GM10266 (cell line): ENCODE results near the gene FUT8.
"Not testable (repeated sequence)": the region's sequence is repeated elsewhere in the genome, so short reads cannot be mapped to it uniquely, and the experiment has no call there.

Experiments
- DNase-seq: peaks from one replicate; pipeline ENCODE4 v3.0.0; 2012; ENCODE audit errors: extremely low spot score
- TF ChIP-seq, protein P1 (sequence below): IDR thresholded peaks from 2 replicates; pipeline ENCODE4 v1.5.1; 2012; ENCODE audit warnings: mild to moderate bottlenecking, low read depth; ENCODE audit not compliant: control insufficient read depth, insufficient read depth; ENCODE audit errors: missing control alignments

FUT8 gene

DNA sequence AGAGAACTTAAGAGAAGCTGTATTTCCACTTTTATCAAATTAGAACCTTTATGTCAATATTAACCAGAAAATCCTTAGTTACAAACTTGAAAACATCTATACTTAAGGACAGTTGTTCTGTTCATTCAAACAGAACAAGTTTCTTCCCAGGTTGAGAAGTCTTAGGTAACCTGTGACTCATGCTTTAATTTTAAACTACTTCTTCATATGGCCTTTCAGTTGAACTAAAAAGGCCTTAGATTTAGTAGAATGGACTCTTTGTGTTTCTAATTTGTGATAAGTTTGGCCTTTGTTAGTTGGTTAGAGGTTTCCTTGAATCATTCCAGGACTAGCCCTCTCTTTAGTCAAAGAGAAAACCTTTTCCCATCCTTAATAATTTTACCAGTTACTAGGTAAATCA is 274.2 kb downstream of the FUT8 start:
- no peak for DNase-seq
- TF ChIP-seq, protein P1, sequence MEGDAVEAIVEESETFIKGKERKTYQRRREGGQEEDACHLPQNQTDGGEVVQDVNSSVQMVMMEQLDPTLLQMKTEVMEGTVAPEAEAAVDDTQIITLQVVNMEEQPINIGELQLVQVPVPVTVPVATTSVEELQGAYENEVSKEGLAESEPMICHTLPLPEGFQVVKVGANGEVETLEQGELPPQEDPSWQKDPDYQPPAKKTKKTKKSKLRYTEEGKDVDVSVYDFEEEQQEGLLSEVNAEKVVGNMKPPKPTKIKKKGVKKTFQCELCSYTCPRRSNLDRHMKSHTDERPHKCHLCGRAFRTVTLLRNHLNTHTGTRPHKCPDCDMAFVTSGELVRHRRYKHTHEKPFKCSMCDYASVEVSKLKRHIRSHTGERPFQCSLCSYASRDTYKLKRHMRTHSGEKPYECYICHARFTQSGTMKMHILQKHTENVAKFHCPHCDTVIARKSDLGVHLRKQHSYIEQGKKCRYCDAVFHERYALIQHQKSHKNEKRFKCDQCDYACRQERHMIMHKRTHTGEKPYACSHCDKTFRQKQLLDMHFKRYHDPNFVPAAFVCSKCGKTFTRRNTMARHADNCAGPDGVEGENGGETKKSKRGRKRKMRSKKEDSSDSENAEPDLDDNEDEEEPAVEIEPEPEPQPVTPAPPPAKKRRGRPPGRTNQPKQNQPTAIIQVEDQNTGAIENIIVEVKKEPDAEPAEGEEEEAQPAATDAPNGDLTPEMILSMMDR, result no peak

DNA sequence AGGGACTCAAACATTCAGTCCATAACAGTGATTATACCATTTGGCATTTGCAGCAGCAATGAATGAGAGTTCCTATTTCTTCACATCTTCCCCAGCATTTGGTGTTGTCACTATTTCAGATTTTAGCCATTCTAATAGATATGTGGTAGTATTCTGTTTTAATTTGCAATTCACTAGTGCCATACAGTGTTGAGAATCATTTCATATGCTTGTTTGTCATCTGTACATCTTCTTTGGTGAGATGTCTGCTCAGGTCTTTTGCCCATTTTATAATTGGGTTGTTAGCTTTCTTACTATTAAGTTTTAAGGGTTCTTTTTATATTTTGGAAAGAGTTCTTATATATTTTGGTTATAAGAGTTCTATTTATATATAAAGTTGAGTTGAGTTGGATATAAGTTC is 276.5 kb downstream of the FUT8 start:
- no peak for DNase-seq
- TF ChIP-seq, protein P1, result no peak

DNA sequence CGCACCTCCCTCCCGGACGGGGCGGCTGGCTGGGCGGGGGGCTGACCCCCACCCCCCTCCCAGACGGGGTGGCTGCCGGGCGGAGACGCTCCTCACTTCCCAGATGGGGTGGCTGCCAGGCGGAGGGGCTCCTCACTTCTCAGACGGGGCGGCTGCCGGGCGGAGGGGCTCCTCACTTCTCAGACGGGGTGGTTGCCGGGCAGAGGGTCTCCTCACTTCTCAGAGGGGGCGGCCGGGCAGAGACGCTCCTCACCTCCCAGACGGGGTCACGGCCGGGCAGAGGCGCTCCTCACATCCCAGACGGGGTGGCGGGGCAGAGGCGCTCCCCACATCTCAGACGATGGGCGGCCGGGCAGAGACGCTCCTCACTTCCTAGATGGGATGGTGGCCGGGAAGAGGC is 280.0 kb downstream of the FUT8 start:
- DNase-seq, result not testable (repeated sequence)

DNA sequence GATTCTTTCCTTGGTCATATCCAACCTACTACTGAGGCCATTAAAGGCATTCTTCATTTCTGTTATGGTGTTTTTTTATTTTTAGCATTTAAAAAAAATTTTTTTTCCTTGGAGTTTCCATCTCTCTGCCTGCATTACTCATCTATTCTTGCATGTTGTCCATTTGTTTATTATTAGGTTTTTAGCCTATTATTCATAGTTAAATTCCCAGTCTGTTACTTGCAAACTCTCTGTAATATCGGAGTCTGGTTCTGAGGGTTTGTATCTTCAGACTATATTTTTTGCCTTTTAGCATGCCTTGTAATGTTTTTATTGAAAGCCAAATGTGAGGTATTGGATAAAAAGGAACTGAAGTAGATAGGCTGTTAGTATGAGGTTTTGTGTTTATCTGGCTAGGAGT is 284.3 kb downstream of the FUT8 start:
- DNase-seq, result no peak
- TF ChIP-seq, protein P1, result no peak

DNA sequence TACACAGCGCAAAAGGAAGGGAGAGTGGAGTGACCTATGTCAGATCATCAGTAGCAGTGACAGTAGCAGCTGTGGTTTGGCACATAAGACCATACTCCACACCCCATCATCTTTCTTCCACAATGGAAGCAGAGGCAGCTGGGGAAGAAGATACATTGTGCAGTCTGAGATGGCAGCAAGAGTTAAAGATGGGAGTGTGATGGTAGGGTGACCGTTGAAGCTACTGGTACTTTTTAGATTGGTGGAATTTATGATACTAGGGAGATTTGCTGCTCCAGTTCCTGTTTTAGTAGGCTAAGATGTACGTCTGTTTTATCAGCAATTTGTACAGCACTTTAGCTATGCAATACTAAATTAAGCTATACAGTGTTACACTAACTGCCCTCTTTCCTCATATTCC is 291.0 kb downstream of the FUT8 start:
- no peak for DNase-seq
- TF ChIP-seq, protein P1, result no peak

DNA sequence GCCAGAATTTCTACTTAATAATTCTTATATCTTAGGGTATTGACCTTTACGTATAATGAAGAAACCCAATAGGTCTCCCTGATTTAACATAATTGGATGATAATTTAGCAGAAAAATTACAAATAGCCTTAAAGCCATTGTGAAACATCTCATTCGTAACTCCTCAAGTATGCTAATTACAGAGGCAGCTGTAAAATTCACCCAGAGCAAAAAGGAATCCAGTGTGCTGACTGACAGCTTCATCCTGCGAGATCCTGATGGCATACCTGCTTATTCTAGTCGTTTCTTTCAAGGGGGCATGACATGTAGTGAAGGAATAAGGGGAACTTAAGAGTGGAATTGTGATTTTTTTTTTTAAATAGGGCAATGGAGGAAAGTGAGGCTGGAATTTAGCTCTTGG is 291.5 kb downstream of the FUT8 start:
- TF ChIP-seq, protein P1, result no peak

DNA sequence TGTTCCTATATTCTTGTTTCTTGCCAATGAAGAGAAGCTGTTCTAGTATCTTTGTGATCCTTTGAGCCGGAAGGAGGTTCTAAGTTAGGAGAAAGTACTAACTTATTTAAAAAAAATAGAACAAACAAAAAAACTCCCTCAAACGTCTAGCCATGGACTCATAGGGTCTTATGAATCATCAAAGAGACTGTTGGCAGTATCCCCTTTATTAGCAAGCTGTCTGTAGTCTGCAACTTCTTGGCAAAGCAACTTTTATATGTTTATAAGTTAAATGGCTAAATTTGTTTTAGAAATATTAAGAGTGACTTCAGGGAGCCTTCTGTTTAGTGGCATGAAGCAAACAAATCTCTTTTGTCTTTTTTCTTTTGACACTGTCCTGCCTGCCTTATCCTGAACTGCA is 291.9 kb downstream of the FUT8 start:
- DNase-seq, result no peak
- TF ChIP-seq, protein P1, result no peak

More for the DNA sequence above, 291.5 kb downstream of the FUT8 start:
- no peak for DNase-seq

DNA sequence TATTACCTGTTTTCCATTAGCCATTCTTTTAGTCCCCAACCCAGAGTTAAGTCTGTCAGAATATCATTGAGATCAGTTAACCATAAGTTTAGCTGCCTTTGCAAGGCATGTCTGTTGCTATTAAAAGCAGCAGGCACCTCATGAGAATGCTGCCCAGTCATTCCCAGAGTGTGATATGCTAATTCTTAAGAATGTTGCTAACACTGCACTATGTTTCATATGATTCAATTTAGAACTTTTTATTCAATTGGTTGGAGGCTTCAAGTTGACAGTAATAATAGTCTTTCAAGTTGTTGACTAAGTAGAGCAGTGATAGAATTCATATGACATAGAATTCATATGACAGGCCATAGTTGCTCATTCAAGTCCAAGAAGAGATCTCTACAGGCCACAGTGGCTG is 292.3 kb downstream of the FUT8 start:
- TF ChIP-seq, protein P1, result no peak
- peak; percentile 31 for DNase-seq
